SK-MEL-5 (cell line): Measurements from ENCODE around the gene KRT74. TPM values are rescaled to one million over a fixed set of nuclear protein-coding genes. Genes with fewer than 3 reads are reported as not detected.
"Not testable (repeated sequence)": the region's sequence is repeated elsewhere in the genome, so short reads cannot be mapped to it uniquely, and the experiment has no call there.

Experiments used
- DNase-seq: peaks from one replicate; pipeline ENCODE4 v3.0.0-alpha.2; 2016; ENCODE audit warnings: low read depth, low spot score
- in situ Hi-C: cut with HindIII; loops from 2 replicates; pipeline ENCODE4 v1.10.0; 2016; ENCODE audit warnings: low sequenced_read_pairs, high pct_unique_total_duplicates, low pct_unique_long_range_greater_than_20kb
- total RNA-seq: library from RNA; depleted of rRNA; stranded (reverse); fragments of >200 nt; shearing (Covaris generic); gene quantifications from 2 replicates; pipeline ENCODE4 v1.2.3, GENCODE V29; 2014

The KRT74 gene
- total RNA-seq, 1 experiment from 2014 or later = not detected

DNA sequence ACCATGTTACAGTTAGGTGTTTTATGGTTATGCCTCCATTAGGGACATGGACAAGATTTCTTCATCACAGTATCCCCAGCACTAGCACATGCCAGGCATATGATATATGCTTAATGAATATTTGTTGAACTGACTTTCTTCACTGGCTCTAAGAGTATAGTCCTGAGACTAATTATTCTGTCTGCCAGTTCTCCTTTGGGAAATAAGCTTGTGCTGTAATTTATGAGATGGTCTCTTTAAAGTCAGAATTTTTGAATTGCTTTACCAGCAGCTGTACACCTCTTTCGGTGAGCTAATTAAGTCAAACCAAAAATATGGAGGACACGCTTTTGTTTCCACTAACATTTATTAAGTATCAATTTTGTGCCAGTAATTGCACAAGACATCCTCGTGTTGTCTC, 32.5 kb upstream of the KRT74 start:
- in situ Hi-C loops = no loop called here
- DNase-seq = no peak

DNA sequence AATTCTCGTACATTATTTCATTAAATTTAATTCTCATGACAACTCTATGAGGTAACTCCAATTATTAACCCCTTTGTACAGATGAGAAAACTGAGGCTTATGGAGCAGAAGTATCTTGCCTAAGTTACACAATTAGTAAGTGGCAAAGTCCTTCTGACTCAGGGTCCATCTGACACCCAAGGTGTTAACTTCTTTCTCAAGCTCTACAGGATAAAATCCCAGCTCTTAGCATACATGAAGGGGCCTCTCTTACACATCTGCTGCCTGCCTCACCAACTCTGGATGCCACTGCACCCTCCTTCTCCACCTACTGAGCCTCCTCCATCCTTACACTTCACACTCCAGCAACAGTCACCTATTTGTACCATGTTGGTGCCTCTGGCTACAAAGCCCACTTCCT, 31.9 kb upstream of the KRT74 start:
- in situ Hi-C loops = no loop called here
- no peak for DNase-seq

DNA sequence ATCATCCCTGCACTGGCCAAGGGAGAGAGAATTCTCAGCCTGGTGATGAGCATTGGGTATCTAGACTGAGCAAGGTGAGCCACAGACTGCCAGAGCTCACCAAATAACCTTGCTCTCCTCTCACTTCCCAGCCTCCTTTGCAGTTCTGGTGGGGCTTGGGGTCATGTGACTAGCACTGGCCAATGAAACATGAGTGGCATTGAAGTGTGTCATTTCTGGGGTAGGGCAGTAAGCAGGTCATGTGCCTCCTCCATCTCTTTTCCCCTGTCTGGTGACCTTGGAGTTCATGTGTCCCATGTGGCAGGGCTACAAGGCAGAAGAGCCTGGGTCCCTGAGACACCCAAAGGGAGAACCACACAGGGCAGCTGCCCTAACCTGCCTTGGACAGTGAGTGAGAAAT, 31.2 kb upstream of the KRT74 start:
- in situ Hi-C loops = no loop called here
- no peak for DNase-seq

DNA sequence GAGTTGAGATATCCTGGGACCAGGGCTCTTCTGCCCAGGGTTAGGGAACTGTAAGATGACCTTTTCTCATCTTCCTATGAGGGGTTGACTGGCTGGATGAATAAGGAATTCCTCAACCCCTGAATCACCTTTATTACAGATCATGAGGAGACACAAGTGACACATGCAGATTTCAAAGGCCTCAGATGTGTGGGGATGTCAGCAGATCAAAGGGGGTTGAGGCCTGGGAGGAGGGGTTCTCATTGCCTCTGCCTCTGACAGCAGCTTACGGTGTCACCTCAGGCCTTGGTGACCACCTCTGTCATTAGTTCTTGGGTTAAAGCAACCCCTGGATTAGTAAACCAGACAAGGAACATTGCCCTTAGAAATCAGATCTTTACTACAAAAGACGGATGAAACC, 29.7 kb upstream of the KRT74 start:
- in situ Hi-C loops = no loop called here
- DNase-seq = no peak

DNA sequence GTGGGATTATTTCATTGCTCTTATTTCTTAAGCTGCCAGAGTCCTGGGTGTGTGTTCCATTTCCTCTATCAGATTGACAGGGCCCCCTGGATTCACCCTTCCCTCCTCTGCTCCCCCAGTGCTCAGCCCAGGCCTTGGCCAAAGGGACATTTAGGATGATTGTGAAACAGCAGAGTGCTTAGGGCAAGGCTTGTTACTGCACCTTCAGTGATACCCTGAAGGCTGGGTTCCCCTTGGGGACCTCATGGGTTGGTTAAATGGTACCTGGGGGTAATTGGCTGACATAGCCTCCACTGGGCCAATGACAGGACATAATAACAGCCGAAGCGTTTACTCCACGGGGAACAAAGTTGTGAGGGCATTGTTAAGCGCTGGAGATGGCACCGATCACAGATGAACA, 28.9 kb upstream of the KRT74 start:
- DNase-seq = no peak
- in situ Hi-C loops = no loop called here

DNA sequence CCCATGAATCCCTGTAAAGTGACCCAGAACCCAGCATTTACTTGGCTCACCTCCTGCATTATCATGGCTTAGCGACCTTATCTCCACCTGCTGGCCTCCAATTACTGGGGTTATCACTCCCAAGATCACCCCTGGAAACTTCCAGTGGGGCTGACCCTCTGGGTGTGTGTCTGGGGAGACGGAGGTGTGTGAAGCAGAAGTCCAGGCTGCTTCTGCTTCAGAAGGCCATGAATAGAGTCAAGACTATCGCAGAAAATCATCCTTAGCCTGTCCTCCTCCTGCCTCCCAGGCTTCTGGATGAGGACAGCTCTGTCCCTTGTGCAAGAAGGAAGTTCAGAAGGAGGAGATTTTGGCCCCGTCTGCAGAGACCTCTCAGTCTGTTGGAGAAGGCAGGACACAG, 28.0 kb upstream of the KRT74 start:
- in situ Hi-C loops = no loop called here

DNA sequence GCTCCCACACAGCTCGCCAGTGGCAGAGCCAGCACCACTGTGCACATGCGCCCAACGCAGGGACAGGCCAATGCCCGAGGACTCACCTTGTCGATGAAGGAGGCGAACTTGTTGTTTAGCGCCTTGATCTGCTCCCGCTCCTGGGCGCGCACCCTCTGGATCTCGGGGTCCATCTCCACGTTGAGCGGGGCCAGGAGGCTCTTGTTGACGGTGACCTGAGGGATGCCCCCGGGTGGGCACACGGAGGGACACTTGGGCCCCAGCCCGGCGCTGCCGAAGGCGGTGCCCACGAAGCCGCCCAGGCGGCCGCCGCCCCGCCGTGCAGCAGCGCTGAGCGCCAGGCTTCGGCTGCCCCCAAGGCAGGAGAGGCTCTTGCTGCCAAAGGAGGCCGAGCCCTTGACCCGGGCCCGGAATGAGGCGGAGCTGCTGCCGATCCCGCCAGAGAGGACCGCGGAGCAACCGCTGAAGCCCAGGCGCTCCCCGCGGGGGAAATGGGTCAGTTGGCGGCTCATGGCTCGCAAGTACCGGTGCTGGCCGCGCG, 27.4 kb upstream of the KRT74 start, which contains the start of gene KRT72:
KRT72 (minus strand) TSS at position 523 of the 541 bp plus-strand sequence; CDS start at position 512, 11 bp downstream.
- no peak for DNase-seq
- in situ Hi-C loops = no loop called here

More for the DNA sequence above, 28.0 kb upstream of the KRT74 start:
- DNase-seq = no peak

DNA sequence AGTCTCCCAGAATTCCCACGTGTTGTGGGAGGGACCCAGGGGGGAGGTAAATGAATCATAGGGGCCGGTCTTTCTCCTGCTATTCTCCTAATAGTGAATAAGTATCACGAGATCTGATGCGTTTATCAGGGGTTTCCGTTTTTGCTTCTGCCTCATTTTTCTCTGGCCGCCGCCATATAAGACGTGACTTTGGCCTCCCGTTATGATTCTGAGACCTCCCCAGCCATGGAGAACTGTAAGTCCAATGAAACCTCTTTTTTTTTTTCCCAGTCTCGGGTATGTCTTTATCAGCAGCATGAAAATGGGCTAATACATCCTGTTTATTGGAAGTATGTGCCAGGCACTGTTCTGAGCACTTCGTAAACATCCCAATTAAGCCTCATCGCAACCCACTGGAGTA, 26.8 kb upstream of the KRT74 start:
- in situ Hi-C loops = no loop called here

DNA sequence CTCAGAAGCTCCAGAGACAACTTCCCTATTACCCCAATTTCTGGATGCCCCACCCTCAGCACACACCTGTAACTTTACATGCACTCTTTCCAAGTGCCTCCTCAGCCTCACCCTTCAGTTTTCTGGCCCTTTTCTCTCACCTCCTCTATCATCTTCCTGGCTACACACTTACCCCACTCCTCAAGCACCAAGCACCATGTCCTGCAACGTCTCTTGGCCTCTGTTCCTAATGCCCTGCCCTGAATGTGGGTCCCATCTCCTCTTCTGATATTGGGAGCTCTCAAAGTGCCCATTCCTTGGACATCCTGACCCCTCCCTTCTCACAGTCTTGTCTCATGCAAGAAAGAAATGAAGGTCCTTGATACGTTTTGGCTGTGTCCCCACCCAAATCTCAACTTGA, 26.4 kb upstream of the KRT74 start:
- DNase-seq = no peak

More for the DNA sequence above, 26.8 kb upstream of the KRT74 start:
- no peak for DNase-seq

DNA sequence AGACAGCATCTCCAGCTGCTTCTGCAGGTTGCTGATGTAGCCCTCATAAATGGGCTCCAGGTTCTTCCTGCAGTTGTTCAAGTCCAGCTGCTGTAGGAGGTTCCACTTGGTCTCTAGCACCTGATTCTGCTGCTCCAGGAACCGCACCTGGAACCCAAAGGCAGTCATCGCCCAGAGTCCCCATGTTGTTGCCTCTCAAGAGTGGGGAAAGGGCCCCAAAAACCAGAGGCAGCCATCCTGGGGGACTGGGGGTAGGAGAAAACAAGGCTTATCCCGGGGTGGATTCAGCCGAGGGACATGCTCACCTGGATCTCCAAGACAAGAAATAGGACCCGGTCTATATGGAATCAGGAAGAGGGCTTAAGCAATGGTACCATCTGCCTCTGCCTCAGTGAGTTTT, 25.3 kb upstream of the KRT74 start:
- no peak for DNase-seq
- in situ Hi-C loops = no loop called here

More for the DNA sequence above, 26.4 kb upstream of the KRT74 start:
- in situ Hi-C loops = no loop called here

DNA sequence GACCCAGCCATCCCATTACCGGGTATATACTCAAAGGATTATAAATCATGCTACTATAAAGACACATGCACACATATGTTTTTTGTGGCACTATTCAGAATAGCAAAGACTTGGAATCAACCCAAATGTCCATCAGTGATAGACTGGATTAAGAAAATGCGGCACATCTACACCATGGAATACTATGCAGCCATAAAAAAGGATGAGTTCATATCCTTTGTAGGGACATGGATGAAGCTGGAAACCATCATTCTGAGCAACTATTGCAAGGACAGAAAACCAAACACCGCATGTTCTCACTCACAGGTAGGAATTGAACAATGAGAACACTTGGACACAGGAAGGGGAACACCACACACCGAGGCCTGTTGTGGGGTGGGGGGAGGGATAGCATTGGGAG, 20.6 kb upstream of the KRT74 start:
- DNase-seq, in situ Hi-C loops: not testable (repeated sequence)

DNA sequence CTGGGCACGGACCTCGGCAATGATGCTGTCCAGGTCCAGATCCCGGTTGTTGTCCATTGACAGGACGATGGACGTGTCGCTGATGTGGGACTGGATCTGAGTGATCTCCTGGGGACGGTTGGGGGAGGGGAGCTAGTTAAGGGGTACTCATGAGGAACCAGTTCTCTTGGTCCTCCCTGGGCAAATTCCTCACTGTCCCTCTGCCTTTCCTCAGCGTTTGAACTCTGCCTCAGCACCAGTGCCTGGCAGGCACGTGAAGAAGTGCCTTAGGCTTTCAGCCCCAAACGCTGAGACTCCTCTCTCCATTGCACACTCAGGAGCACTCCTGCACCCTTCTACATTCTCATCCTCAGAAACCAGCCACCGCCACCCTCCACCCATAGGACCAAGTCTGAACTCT, 17.9 kb upstream of the KRT74 start:
- in situ Hi-C loops = no loop called here
- no peak for DNase-seq

DNA sequence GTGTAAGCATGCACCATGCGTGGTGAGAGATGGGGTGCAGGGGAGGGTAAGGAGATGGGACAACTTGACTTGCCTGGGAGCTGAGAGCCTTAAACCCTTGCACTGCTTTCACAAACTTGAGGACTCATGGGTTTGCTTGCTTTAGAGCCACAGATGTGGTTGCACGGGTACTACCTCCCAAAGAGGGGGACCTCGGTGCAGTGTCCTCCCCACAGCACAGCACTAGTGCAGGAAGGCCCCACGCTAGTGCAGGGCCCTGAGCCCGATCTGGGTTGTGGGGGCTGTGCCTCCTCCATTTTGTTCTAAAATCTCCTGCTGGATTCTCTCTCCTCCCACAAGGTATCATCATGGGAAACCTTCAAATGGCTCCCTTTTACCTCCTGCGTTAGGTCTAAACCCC, 16.4 kb upstream of the KRT74 start:
- DNase-seq = no peak
- in situ Hi-C loops = no loop called here

DNA sequence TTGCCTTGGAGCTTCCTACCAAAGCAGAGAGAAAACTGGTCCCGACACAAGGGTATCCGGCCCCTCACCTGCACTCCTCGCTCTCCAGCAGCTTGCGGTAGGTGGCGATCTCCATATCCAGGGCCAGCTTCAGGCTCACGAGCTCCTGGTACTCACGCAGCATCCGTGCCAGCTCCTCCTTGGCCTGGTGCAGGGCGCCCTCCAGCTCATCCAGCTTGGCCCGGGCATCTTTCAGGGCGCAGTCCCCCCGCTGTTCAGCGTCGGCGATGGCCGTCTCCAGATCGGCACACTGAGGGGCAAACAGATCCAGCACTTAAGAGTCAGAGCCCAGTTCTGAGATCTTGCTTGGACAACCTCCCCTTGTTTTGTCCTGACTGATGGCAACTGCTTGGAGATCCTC, 13.9 kb upstream of the KRT74 start:
- in situ Hi-C loops = no loop called here
- DNase-seq = no peak

DNA sequence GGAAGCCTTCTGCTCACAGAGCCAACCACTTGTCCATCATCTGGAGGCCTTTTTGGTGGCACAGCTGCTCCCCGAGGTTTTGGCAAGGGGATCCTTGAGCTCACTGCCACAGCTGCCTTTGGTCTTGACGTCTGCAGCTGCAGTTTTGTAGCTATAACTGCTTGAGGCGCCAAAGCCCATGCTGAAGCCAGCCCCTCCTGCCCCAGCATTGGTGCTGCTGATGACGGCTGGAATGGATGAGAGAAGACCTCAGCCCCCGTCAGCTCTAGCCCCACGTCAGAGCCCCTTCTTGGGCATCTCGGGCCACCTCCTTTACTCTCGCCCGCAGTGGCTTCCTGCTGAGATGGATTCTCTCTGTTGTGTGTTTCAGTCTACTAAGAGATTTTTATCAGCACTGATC, 12.3 kb upstream of the KRT74 start:
- no peak for DNase-seq
- in situ Hi-C loops = no loop called here

DNA sequence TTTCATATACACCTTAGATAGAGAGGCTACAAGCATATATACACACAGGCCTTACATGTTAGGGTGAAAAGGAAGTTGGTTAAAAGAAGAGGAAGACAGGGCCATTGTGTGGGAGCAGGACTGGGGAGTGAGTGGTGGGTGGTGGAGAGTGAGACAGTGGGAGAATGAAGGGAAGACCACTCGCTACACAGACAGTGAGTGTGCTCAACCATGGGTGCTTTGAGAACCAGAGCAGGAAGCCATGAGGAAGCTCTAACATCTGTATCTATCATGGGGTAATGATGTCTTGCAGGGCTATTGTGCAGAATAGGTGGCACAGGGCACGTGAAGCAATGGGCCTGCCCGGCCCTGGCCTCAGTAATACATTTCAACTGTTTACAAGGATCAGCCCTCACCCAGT, 11.4 kb upstream of the KRT74 start:
- DNase-seq = no peak
- in situ Hi-C loops = no loop called here

DNA sequence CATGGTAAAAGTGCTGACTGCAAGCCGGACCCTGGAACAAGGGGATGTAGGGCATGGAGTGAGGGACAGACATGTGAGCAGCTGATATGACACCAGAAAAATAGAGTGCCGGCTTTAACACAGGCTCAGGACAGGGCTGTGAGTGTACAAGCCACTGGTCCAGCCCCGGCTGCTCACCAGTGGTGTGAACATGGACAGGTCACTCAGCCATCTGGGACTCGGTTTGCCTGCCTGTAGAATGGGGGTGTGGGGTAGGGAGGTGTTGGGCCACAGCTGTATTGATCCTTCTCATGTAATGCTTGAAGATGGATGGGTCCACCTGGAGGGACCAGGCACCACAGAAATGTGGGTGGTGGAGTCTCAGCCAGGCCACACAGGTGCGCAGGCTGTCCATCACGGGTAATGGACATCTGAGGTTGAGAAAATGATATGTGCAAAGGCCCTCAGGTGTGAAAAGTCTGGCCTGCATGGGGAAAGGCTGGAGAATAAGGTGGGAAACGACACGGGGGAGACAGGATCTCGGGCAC, 10.6 kb upstream of the KRT74 start:
- in situ Hi-C loops = no loop called here

DNA sequence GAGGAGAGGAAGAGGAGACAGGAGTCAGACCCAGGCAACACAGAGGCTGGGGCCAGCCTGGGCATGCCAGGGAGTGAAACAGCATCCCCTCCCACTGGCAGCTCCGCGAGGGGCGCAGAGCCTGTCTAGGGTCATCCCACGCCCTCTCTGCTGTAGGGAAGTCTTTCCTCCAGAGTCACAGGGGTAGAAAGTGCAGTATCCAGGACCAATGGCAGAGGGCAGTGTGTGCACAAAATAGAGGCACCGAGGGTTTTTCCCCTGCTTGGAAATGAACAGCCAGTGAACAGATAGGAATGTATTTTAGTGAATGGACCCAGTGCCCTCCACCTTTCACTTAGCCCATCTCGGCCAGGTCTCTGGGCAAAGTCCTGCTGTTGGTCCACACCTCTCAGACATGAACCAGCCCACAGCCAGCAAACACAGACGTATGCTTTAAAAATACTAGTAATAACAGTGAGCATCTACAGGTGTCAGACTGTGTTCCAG, 9.4 kb upstream of the KRT74 start:
- in situ Hi-C loops = no loop called here
- peak; percentile 77 for DNase-seq

More for the DNA sequence above, 10.6 kb upstream of the KRT74 start:
- DNase-seq = no peak

DNA sequence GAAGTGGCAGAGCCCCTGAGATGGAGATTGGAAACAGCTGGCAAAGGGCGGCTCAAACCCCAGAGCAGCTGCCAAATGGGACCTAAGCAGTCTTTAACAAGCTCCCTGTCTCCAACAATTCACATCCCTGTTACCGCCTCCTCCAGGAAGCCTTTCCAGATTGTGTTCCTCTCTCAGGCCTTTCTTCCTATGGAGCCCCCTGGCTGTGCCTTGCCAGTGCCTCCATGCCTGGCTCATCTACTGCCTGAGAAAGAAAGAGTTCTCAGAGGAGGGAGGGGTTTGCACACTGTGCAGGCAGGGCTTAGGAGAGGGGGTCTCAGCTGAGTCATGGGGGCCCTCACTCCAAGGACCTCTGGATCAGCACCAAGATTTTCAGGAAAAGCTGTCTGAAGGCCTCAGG, 8.8 kb upstream of the KRT74 start:
- DNase-seq = no peak
- in situ Hi-C loops = no loop called here

DNA sequence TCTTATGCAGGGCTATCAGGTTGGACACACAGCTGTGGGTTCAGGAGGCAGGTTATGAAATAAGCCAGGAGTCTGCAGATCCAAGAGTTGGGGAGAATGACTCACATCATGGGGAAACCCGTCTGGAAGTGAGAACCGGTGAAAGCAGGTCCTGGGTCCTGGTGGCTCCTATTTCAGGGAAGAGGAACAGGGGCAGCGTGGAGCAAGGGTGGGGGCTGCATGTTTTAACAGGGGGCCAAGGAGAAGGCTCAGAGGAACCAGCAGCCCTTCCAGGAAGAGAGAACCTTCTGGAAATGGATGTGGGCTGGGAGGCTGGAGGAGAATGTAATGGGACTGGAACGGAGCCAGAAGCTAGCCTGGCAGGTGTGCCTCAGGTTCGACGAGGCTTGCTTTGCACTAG, 7.8 kb upstream of the KRT74 start:
- in situ Hi-C loops = no loop called here
- no peak for DNase-seq
